Measurements from ENCODE around the gene CFAP61.

DNA sequence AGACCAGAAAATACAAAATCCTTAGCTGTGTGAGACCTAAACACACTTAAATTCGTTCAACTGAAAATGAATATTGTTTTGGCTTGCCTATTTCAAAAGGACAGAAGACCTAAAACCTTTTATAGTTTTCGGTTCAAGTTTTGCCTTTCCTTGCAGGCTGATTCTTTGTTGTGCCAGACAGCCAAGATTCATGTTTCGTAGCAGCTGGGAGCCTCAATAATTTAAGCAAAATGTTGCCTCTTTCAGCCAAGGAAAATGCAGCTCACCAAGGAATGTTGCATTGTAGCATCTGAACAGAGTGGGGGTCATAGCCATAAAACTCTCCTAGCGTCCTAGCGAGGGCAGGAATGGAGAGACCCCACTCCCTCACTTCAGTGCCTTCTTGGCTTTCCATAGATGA lies 223.3 kb downstream of the CFAP61 start:
- TF ChIP-seq POLR2A (IDR thresholded peaks at IDR 0.05) (no peak), CTCF (IDR thresholded peaks at IDR 0.05) (no peak)
